DND-41 (cell line): ENCODE data around the gene KCNJ1.

Experiments
- EZH2 ChIP-seq: IDR thresholded peaks from 3 replicates; pipeline ENCODE4 v1.6.1; 2012; ENCODE audit warnings: borderline replicate concordance, low read depth, mild to moderate bottlenecking, moderate library complexity, low read length, inconsistent platforms; ENCODE audit not compliant: severe bottlenecking
- TF ChIP-seq, protein P1 (sequence below): IDR thresholded peaks from 2 replicates; pipeline ENCODE4 v1.5.1; 2012; ENCODE audit warnings: borderline replicate concordance, low read length, moderate library complexity, mild to moderate bottlenecking; ENCODE audit not compliant: poor library complexity, severe bottlenecking; ENCODE audit errors: extremely low read depth

- TF ChIP-seq EZH2, result no peak
- TF ChIP-seq, protein P1, sequence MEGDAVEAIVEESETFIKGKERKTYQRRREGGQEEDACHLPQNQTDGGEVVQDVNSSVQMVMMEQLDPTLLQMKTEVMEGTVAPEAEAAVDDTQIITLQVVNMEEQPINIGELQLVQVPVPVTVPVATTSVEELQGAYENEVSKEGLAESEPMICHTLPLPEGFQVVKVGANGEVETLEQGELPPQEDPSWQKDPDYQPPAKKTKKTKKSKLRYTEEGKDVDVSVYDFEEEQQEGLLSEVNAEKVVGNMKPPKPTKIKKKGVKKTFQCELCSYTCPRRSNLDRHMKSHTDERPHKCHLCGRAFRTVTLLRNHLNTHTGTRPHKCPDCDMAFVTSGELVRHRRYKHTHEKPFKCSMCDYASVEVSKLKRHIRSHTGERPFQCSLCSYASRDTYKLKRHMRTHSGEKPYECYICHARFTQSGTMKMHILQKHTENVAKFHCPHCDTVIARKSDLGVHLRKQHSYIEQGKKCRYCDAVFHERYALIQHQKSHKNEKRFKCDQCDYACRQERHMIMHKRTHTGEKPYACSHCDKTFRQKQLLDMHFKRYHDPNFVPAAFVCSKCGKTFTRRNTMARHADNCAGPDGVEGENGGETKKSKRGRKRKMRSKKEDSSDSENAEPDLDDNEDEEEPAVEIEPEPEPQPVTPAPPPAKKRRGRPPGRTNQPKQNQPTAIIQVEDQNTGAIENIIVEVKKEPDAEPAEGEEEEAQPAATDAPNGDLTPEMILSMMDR, result no peak
Measured at GRCh38 chr11:128911701-128912100, 44.6 kb upstream of the KCNJ1 start.
